ENCODE results near the gene BLM. TPM values are rescaled to one million over a fixed set of nuclear protein-coding genes. Genes with fewer than 3 reads are reported as not detected.
"Not testable (repeated sequence)": the region's sequence is repeated elsewhere in the genome, so short reads cannot be mapped to it uniquely, and the experiment has no call there.

BLM gene
- total RNA-seq, 6 experiments from 2014 or later: 2.8 to 7.7 (median 6.1) TPM

DNA sequence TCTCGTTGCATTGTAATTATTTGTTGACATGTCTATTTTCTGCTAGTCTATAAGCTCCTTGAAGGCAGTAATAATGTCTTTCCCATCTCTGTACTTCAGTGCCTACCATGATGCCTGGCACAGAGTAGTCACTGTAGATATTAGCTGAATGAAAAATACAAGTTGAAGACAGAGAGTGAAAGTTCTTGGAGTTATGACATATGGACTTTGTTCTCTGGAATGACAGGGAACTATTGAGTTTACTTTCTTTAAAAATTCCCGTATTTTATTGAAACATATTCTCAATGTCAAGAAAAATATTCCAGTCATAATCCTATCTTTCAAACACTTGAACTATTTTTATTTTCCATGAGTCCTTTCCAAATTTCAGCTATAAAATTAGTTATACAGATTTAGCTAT lies 3.0 kb downstream of the BLM start:
- H3K27me3 Mint-ChIP-seq (ENCODE audit: insufficient read depth): no peaks in the 10 kb centered on the region
- no peaks in the 10 kb centered on the region for H3K9me3 Mint-ChIP-seq
- H3K27ac Mint-ChIP-seq: no peak overlapping the region
- DNase-seq: no peak
- TF ChIP-seq CTCF (IDR thresholded peaks at IDR 0.05): no peak
- H3K4me1 Mint-ChIP-seq (ENCODE audit: low read depth): peaks cover 23% of the 10 kb centered on the region
- H3K4me3 Mint-ChIP-seq: no peak overlapping the region
- no peaks in the 10 kb centered on the region for H3K36me3 Mint-ChIP-seq (ENCODE audit: low read depth)

- no peak for TF ChIP-seq CTCF (IDR thresholded peaks at IDR 0.05)
- no peak overlapping the region for H3K27ac Mint-ChIP-seq
- H3K4me3 Mint-ChIP-seq: no peak overlapping the region
- H3K27me3 Mint-ChIP-seq (ENCODE audit: insufficient read depth): no peaks in the 10 kb centered on the region; the same call in 1 of the 2 replicates
- H3K9me3 Mint-ChIP-seq: no peaks in the 10 kb centered on the region
- H3K36me3 Mint-ChIP-seq (ENCODE audit: low read depth): peaks cover 10% of the 10 kb centered on the region
- no peaks in the 10 kb centered on the region for H3K4me1 Mint-ChIP-seq (ENCODE audit: low read depth)
- DNase-seq: no peak
Observed at GRCh38 chr15:90729261-90729660, 12.1 kb downstream of the BLM start.

- peaks cover 10% of the 10 kb centered on the region for H3K36me3 Mint-ChIP-seq (ENCODE audit: low read depth)
- H3K4me1 Mint-ChIP-seq (ENCODE audit: low read depth): no peaks in the 10 kb centered on the region
- H3K27me3 Mint-ChIP-seq (ENCODE audit: insufficient read depth): no peaks in the 10 kb centered on the region; the same call in 1 of the 2 replicates
- H3K4me3 Mint-ChIP-seq: no peak overlapping the region
- no peak overlapping the region for H3K27ac Mint-ChIP-seq
- no peak for TF ChIP-seq CTCF (IDR thresholded peaks at IDR 0.05)
- no peaks in the 10 kb centered on the region for H3K9me3 Mint-ChIP-seq
- DNase-seq: no peak
Observed at GRCh38 chr15:90730290-90730689, 13.1 kb downstream of the BLM start.

- Mint-ChIP-seq H3K27ac (no peak overlapping the region), H3K27me3 (ENCODE audit: insufficient read depth) (no peaks in the 10 kb centered on the region), H3K4me1 (ENCODE audit: low read depth) (no peaks in the 10 kb centered on the region), H3K36me3 (ENCODE audit: low read depth) (peaks cover 6% of the 10 kb centered on the region), H3K9me3 (no peaks in the 10 kb centered on the region), H3K4me3 (no peak overlapping the region)
- DNase-seq: no peak
- no peak for TF ChIP-seq CTCF (IDR thresholded peaks at IDR 0.05)
Observed at GRCh38 chr15:90735923-90736322, 18.8 kb downstream of the BLM start.

- H3K4me3 Mint-ChIP-seq; H3K27ac Mint-ChIP-seq; DNase-seq; H3K36me3 Mint-ChIP-seq (ENCODE audit: low read depth); H3K9me3 Mint-ChIP-seq; H3K27me3 Mint-ChIP-seq (ENCODE audit: insufficient read depth); H3K4me1 Mint-ChIP-seq (ENCODE audit: low read depth): not testable (repeated sequence)
Observed at GRCh38 chr15:90740545-90740944, 23.4 kb downstream of the BLM start.

DNA sequence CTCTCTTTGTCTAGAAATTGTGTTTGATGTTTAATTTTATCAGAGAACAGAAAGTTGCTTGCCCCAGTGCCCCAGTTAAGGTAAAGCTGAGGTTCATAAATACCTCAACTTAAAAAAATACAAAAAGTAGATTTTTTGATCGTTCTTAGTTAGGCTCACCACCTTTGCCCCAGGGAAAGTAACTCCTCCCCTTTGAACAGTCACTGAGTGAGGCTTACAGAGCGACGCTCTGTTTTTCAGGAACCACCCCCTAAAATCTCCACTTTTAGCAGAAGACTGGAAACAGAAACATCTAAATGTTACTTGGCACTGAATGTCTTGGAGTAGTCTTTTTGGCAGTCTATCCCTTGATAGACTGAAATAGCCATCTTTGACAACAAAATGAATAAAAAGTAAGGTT lies 24.9 kb downstream of the BLM start:
- Mint-ChIP-seq H3K27me3 (ENCODE audit: insufficient read depth) (no peaks in the 10 kb centered on the region), H3K4me3 (no peak overlapping the region), H3K27ac (no peak overlapping the region)

More for the DNA sequence above, 24.9 kb downstream of the BLM start:
- no peaks in the 10 kb centered on the region for H3K4me1 Mint-ChIP-seq (ENCODE audit: low read depth)
- DNase-seq: no peak
- no peak for TF ChIP-seq CTCF (IDR thresholded peaks at IDR 0.05)
- no peaks in the 10 kb centered on the region for H3K36me3 Mint-ChIP-seq (ENCODE audit: low read depth)
- no peaks in the 10 kb centered on the region for H3K9me3 Mint-ChIP-seq
